ENCODE data around the gene INSIG1.
A peak's percentile ranks its signal among the peaks of the same experiment; 100 is the strongest.

INSIG1 gene

DNA sequence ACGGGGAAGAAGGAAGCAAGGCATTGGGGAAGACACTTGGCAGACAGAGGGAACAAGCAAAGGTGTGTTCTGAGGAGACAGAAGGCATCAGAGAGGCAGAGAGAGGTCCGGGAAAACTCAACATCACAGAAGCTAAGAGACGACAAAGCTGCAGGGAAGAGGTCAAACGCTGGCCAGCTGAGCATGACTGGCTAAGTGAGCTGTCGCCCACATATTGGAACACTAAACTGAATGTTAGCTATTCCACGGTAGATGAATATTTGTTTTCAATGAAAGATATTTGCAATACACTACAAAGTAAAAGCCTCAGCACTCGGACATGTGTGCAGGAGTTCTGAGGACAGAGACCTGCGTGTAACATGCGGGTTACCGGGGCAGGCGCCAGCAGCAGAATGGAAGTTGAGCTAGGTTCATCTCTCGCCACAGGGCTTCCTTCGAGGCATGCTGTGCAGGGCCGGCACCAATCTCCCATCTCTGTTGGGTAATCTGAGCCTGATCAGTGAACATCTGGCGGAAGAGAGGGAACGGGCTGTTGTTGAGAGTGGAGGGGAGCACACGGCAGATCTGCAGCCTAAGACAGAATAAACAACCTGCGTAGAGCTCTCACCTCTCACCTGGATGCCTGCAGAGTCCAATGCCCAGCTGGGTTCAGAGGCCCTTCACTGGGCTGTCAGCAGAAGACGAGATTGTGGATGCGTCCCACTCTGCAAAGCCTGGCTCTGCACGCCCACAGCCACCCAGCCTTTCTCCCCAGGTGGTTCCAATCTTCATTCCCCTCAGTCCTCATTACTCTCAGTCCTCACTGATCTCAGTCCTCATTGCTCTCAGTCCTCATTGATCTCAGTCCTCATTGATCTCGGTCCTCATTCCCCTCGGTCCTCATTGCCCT is 35.9 kb downstream of the INSIG1 start:
- DNase-seq: no peak

DNA sequence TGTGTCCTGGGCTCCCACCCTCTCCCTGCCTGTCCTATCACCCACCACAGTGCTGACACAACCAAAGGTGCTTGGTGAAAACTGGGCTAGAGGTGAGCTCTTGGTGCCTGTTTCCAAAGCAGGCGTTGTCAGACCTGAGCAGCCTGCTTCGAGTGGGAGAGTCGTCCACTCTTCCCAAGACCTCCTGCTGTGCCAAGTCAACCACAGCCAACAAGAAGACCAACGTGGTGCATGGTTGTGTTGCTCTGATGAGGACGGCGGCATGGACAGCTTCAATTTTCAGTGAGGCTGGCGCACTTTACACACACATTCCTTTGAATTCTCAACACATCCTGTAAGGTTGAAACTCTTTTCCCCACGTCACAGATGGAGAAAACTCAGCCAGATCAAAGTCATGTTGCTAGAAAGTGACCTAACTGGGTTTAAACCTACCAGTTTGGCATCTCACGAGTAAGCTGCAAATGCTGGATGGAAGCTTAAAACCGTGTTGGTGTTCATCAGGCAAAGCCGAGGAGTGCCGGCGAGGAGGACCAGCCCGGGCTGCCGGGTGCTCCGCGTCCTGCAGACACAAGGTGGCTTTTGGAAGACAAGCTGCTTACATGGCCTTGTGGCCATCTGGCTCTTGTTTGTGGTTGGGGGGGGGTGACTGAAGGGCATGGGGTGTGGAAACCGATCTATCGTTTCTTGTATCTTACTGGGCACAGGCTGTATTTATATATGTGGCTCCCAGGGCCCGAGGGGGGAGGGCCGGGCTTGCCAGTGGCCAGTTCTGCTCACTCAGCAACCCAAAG is 39.3 kb downstream of the INSIG1 start:
- no peak for DNase-seq

DNA sequence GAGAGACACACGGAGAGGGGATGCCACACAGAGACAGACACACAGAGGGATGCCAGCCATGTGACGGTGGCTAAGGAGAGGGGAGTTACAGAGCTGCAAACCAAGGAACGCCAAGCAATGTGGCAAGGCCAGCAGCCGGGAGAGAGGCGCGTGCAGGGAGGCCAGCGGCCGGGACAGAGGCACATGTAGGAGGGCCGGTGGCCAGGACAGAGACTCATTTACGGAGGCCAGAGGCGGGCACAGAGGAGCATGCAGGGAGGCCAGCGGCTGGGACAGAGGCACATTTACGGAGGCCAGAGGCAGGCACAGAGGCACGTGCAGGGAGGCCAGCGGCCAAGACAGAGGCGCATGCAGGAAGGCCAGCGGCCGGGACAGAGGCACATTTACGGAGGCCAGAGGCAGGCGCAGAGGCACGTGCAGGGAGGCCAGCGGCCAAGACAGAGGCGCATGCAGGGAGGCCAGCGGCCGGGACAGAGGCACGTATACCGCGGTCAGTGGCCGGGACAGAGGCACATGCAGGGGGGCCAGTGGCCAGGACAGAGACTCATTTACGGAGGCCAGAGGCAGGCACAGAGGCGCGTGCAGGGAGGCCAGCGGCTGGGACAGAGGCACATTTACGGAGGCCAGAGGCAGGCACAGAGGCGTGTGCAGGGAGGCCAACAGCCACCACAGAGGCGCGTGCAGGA is 40.4 kb downstream of the INSIG1 start:
- DNase-seq: no peak

DNA sequence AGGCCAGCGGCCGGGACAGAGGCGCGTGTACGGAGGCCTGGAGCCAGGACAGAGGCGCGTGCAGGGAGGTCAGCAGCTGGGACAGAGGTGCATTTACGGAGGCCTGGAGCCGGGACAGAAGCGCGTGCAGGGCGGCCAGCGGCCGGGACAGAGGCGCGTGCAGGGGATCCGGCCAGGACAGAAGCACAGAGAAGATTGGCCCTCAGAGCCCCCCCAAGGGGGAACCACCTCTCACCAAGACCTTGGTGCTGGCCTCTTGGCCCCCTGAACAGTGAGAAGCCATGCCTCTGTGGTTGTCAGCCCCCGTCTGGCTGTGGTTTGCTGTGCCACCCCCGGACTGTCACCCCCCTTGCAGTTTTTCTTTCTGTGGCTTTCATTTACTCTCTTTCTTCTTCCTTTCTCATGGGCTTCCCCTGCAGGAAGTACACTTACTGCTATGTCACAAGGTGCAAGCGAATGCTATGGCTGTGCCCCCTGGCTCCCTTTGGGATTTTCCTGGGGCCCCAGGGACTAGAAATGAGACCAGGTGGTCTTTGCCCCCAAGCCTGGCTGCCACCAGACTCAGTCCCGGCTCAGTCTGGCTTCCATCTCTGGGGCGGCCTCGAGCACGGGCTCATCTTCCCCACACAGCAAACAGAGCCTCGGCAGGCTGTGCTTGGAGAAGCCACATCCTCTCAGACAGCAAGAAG is 41.1 kb downstream of the INSIG1 start:
- DNase-seq: no peak

DNA sequence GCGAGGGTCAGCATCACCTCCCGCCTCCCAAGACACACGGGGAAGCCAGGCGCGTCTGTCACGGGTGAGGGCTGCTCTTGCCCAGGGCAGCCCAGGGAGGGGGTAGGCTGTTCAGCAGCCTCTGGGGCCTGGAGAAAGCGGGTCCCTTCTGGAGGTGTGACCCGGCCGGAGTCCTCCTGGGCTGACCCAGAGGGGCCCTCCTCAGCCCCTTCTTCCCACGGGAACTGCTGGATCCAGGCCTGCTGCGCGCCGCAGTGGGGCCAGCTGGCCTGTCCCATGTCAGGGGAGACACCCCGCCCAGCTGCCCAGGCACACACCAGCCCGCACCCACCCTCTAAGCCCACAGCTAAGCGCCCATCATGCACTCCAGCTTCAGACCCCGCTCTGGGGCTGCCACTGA is 41.8 kb downstream of the INSIG1 start:
- DNase-seq: no peak

DNA sequence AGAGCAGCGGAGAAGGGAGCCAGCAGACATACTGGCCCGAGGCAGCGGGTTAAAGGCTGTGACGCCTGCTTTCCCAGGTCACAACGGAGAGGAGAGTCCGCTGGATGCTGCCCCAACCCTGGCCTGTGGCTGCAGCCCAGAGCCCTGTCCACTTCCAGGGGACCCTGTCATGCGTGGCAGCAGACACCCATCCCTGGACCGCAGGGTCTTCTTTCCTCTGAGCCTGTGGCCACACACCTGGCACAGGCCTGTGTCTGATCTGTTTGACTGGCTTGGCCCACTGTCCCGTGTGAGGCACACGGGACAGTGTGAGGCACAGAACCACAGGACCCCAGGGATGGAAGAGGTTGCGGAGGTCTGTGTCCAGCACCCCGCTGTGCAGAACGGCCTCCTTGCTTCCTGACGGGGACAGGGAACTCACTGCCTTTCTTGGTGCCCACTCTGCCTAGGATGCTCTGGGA is 42.4 kb downstream of the INSIG1 start:
- DNase-seq: no peak

DNA sequence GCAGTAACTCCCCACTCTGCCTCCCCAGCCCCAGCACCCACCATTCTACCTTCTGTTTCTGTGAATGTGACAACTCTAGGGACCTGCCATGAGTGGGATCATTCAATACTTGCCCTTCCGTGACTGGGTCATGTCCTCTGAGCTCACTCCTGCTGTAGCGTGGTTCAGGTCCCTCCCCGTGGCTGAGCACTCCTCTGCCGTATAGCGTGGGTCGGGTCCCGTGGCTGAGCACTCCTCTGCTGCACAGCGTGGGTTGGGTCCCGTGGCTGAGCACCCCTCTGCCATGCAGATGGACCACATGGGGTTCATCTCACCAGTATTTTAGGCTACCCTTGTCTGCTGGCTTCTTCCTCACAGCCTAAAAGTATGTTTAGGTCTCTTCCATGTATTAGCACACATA is 43.0 kb downstream of the INSIG1 start:
- DNase-seq: no peak

DNA sequence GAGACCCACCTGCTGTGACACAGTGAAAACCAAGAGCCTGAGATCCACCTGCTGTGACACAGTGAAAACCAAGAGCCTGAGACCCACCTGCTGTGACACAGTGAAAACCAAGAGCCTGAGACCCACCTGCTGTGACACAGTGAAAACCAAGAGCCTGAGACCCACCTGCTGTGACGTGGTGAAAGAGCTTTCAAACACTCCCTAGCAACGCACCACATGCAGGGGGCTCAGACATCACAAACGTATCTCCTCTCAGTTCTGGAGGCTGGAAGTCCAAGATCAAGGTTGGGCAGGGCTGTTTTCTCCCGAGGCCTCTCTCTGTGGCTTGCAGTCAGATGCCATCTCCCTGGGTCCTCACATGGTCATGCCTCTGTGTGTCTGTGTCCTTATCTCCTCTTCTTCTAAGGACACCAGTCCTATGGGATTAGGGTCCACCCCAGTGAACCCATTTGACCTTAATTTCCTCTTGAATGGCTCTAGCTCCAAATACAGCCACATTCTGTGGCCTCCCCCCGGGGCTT is 43.8 kb downstream of the INSIG1 start:
- DNase-seq: no peak

DNA sequence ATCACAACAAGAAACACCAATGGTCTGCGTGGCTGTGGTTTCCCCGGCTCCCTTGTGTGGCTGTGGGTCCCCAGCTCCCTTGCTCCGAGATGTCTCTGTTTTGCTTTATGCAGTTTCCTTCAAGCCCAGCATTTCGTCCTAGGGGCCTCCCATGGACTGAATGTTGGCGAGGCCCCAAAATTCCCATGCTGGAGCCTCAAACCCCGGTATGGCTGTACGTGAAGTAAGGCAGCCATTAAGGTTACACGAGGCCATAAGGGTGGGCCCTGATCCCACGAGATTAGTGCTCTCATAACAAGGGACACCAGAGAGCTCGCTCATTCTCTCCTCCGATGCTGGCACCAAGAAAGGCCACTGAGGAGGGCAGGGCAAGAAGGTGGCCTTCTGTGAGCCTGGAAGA is 44.6 kb downstream of the INSIG1 start:
- no peak for DNase-seq

DNA sequence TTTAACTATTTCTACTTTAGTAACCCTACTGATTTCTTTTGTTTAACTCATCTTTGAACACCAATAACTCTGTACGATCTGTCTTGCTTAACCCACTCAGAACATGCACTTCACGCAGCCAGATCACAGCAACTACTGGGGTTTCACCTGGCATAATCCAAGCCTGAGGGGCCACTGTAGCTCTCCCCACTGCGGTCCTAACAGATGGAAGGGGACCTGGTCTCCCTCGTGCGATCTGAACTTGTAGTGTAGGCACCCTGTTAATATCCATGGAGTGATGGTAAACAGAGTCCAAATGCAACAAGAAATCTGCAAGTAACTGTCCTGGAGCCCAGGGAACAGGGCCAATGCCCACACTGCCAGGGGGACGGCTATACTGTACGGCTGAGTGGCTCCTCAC is 45.5 kb downstream of the INSIG1 start:
- DNase-seq: no peak

DNA sequence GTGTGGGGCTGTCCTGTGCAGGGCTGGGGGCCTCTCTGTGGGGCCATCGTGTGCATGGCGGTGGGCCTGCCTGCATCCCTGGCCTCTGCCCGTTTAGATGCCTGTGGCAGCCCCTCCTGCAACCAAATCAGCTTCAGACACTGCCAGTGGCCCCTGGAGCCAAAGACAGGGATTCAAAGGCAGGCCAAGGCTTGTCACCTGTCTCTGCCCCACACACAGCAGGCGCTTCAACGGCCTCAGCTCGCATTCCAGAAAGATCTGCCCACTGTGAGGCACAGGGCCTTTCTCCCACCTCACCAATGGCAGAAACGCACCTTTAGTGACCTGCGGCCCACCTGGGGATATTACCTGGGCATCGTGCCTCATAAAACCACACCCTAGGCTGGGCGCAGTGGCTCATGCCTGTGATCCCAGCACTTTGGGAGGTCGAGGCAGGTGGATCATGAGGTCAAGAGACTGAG is 46.0 kb downstream of the INSIG1 start:
- DNase-seq: no peak

DNA sequence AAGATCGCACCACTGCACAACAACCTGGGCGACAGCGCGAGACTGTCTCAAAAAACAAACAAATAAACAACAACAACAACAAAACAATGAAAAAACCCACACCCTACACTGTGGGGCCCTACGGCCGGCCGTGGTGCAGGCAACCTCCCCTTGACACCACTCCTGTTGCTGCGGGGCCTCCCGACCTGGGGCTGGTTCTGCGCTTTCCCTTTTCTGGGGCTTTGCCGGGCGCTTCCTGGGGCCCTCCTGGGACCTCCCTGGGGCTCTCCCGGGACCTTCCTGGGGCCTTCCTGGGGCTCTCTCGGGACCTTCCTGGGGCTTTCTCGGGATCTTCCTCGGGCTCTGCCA is 46.6 kb downstream of the INSIG1 start:
- DNase-seq: no peak

DNA sequence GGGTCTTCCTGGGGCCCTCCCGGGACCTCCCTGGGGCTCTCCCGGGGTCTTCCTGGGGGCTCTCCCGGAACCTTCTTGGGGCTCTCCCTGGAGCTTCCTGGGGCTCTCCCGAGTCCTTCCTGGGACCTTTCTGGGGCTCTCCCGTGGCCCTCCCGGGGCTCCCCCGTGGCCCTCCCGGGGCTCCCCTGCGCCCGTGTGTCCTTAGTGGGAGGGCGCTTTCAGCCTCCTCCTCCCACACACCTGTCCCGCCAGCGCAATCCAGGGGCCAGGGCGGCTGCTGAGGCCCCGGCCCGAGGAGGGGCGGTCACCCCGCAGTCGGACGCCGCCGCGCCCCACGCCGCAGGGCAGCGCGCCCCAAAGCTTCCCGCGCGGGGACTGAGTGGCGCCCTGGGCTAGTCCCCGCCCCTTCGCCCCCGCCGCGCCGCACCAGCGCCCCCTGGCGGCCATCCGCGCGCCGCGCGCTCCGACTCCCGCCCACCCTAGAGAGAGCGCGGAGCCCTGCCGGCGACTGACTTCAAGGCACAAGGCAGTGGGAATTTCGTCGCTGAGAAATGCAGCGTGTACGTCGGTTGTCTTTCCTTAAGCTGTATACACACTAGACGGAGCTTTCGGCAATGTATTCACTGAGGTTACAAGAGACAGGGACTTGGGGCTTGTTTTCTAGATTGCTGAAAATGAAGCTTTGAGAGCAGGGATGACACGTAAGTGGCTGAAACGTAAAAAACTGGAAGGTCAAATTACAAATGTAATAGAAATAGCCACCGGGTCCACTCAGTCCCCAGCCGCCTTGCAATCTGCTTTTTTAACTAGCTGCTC is 47.1 kb downstream of the INSIG1 start:
- DNase-seq: peak; percentile 81

DNA sequence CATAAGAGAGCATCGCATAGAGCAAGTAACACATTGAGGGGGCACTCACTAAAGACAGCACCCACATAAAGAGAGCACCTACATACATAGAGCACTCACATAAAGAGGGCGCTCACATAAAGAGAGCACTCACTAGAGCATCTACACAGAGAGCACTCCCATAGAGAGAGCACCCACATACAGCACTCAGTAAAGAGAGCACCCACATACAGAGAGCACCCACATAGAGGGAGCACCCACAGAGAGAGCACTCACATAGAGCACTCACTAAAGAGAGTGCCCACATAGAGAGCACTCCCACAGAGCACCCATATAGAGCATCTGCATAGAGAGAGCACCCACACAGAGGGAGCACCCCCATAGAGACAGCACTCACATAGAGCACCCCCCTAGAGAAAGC is 47.8 kb downstream of the INSIG1 start:
- DNase-seq: no peak

DNA sequence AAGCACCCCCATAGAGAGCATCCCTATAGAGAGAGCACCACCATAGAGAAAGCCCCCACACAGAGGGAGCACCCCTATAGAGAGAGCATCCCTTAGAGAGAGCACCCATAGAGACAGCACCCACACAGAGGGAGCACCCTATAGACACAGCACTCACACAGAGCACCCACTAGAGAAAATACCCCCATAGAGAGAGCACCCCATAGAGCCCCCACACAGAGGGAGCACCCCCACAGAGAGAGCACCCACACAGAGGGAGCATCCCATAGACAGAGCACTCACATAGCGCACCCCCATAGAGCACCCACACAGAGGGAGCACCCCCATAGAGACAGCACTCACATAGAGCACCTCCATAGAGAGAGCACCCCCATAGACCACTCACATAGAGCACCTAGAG is 48.6 kb downstream of the INSIG1 start:
- no peak for DNase-seq

DNA sequence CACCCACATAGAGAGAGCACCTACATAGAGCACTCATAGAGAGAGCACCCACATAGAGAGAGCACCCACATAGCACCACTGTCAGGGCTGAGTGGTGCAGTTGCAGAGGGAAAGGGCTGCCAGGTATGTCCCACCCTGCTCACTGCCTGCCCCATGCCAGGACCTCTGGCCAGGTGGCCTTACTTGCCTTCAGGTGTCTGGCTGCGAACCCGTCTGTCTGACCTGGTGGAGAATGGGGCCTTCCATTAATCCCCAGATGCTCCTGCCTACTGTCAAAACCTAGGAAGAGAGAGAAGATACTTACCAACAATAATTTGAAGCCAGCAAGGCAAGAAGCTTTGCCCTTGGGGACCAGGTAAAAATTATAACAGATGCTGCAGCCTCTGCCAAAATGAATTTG is 51.1 kb downstream of the INSIG1 start:
- DNase-seq: no peak

DNA sequence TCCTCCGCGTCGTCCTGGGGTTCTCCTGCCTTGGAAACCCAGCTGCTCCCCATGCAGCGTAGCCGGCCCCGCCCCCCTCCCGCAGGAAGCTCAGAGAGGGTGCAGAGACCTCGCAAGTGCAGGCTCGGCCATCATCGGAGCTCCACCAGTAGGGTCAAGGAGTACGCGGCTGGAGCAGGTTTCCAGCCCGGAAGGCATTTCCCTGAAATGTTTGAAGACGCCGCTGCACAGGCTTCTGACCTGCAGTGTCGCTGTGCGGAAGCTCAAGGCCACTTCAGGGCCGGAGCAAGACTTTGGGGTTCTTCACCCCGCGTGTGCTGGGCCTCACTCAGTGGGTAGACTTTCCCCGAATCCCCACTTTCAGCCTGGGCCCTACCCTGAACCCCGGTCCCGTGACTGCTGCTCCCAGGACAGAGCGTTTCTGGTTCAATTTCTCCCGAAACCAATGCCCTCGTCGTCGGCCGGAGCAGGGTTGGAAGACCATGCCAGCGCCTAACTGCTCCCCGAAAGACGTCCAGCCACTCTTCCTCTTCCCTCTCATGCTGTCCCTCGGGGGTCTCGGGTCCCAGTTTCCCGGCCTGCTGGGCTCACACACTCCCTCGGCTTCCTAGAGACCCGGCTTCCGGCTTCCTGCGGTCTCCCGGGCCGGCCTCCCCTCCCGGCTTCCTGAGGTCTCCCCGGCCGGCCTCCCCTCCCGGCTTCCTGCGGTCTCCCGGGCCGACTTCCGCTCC is 52.1 kb downstream of the INSIG1 start:
- DNase-seq: no peak

DNA sequence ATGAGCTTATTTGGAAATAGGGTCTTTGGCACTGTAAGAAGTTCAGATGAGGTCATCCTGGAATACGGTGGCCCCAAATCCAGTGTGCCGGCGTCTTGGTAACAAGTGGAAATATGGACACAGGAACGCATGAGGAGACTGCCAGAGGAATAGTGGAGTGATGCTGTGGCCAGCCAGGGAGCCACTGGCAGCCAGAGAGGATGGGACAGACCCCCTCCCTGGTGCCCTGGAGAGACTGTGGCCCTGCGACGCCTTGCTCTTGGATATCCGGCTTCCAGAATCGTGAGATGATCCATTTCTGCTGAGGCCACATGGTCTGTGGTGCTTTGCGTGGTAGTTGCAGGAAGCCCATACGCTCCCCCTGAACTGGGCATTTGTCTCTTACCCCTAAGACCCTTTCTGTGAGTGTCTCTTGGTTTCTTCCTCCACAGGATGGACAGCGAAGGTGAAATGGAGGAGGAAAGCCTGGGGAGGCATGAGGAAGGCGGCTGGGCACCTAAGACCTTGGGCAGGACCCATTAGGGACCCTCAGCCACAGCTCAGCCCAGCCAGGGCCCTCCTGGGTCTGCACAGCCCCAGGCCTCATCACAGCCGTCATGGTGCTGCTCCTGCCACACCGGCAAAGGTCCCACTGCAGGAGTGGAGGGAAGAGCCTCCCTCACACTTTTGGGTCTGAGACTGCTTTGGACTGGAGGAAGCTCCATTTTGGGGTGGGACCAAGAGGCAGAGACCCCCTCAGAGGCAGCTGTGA is 53.6 kb downstream of the INSIG1 start:
- DNase-seq: no peak

DNA sequence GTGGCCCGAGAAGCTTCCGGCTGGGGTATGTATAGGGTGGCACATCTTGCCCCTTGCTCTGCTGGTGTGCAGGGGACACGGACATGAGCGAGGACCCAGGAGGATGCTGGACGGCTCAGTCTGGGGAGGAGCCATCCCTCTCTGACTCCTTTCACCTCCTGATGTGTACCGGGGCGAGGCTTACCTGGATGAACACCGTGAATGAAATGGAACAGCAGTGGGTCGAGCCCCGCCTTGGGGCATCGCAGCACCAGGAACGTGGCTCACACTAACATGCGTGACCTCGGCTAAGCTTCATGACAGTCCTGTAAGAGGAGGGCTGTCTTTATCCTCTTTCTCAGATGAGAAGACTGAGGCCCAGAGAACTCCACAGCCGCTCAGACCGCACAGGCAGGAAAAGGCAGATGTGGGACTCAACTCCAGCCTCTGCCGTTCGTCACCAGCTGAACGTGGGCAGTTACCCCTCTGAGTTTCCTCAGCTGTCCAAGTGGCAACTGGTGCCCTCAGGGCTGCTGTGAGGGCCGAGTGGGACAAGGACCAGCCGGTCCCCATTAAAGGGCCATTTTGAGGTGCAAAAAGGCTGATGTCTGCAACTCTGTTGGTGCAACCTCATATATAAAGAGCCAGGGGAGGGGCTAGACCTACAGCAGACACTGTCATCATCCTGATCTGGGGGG is 54.5 kb downstream of the INSIG1 start:
- no peak for DNase-seq

DNA sequence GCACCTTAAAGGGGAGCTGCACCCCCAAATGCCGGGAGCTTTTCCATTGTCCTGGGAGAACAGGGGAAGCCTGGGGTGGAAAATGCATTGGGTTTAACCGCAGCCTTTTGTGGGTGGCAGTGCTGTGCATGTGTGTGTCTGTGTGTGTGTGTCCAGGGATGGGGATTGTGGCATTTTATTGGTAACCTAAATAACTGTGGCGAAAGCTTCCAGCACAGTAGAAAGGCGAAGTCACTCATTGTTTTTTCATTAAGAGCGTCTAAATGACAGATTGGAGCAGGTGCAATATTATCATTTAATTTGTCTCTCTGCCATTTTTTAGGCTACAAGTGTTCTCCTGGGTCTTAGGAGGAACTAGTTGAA is 55.1 kb downstream of the INSIG1 start:
- no peak for DNase-seq
